Stimulated activated CD4-positive, alpha-beta T cell treated with anti-CD3 and anti-CD28 coated beads, Interleukin-1b, Interleukin-23, amount 100 ng/mL, for 1 hour (primary cell): ENCODE data around the gene GABRR3.
"Not testable (repeated sequence)": the region's sequence is repeated elsewhere in the genome, so short reads cannot be mapped to it uniquely, and the experiment has no call there.

Experiments
- DNase-seq, 2 donors: peaks; one replicate each; pipeline ENCODE4 v3.0.0-alpha.2; 2020; ENCODE audit warnings: low read depth in 2 of 2

GABRR3 gene

DNA sequence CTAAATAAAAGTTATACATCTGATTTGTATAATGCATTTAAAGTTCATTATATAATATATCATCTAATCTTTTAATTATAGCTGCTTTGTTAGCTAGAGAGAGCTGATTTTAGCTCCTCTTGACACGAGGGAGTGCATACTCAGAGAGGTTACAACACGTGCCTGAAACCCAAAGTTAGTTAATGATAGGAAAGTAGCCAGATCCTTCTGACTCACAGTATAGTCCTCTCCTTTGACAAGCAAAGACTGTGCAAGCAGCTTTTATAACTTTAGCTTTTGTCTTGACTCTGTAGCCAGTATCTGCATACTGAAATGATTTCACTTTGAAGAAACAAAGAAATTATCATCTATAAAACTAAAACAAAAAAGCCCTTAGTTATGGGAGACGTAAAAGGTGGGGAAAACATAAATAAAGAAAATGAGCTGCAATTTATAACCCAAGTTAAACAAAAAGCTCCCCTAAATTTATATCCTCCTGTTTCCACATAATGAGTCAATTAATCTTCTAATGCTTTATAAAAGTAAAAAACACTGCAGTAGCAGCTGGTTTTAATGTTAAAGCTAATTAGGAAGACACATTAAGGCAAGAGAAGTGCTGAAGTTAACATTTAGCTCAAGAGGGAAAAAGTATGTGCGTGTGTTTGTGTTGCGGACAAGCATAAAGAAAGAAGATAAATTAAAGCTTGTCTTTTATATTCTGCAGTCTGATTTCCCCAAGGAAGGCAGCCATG, 13.1 kb downstream of the GABRR3 start:
- no peak for DNase-seq

GRCh38 chr3:98020412-98020811, 14.7 kb downstream of the GABRR3 start:
- DNase-seq, result no peak

DNA sequence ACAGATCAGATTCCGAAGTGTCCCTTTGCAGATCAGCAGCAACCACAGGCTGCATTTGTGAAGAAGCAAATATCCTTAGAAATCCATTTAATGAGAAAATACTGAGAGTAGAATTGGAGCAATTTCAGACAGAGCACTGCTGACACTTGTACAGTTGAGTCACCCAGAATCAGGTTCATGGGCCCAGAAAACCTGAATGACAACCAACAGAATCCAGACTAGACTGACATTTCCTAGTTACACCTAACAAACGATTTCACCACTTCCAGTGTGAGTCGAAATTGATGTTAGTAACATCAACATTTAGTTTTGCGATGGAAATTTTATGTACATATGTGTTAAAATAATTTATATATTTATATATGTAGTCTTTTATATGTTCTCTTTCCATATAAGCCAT, 16.8 kb downstream of the GABRR3 start:
- no peak for DNase-seq

- DNase-seq, result no peak
Measured at GRCh38 chr3:98014268-98014585, 20.9 kb downstream of the GABRR3 start.

DNA sequence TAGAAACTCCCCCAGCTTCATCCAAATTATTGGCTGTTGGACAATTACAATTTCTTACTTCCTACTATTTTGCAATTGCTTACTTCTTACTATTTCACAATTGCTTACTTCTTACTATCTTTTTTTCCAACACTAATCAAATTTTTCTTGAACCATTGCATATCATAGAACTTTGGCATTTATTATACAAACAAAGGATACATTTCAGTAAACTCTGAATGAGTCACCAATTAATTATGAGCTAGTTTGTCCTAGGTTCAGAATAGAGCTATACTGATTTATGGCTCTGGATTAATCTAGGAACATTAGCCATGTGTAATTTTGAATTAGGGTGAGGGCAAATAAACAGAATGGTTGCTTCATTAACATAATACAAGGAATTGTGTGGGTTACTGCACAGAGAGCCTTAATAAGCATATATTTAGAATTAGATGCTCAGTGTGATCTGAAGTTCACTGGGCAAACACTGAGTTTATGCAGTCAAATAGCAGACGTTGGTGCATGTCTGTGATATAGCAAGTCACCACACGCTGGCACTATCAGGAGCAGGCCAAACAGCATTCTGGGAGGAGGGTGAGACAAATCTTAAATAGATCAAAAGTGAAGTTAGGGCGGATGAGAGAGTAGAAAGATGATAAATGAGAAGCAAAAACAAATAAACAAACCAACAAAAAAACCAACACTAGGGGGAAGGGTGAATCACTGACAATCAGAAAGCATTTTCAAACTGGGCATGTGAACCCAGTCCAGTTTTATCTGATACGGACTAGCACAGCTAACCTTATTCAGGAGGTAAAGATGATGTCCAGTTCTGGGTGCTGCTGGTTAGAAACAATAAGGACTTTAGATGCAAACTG, 21.5 kb downstream of the GABRR3 start:
- DNase-seq, result no peak

GRCh38 chr3:98012979-98013378, 22.1 kb downstream of the GABRR3 start:
- no peak for DNase-seq

GRCh38 chr3:98010883-98011449, 24.1 kb downstream of the GABRR3 start:
- DNase-seq, result not testable (repeated sequence)

DNA sequence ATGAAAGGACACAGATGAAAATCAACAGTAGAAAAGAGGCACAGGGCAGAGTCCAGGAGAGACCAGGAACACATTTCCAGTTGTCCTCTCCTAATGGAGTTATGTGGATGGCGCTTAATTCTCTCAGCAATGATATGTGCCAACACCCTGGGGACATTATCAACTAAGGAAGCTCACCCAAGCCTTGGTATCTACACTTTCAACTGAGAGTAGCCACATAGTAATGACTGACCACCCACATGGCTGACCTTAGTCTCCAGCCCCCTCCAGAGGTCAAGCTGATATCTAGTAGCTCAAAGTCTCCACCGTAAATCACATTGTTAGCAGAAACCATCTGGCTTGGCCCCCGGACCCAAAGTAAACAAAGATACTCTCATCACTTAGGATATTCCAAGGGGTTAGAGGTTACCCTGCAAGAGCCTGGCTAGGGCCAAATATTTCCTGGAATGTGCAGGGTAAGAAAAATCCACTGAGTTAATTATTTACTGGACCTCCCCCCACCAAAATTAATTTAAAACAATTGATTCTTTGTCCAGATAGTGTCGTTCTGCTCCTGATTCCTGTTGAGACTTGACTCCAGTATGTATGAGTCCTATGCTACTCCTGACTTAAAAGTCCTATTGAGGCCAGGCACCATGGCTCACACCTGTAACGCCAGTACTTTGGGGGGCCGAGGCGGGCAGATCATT, 24.8 kb downstream of the GABRR3 start:
- no peak for DNase-seq

GRCh38 chr3:98008855-98009254, 26.3 kb downstream of the GABRR3 start:
- DNase-seq, result no peak

DNA sequence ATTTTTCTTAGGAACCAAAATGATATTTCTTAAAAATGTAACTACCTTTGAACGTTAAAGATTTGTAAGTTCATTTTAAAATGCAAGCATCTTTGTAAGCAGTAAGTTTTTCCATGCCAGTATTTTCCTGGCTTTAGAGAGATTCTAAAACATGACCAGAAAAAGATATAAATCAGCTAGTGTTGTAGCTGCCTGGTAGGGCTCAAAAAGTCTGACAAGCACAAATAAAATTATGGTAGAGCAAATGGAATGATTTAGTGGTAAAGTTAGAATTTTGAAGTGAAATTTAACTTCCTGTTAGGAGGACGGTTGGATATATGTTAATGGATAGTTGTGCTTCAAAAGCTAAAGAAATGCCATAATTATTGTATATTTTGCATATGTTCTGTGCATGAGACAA, 29.7 kb downstream of the GABRR3 start:
- DNase-seq, result no peak

DNA sequence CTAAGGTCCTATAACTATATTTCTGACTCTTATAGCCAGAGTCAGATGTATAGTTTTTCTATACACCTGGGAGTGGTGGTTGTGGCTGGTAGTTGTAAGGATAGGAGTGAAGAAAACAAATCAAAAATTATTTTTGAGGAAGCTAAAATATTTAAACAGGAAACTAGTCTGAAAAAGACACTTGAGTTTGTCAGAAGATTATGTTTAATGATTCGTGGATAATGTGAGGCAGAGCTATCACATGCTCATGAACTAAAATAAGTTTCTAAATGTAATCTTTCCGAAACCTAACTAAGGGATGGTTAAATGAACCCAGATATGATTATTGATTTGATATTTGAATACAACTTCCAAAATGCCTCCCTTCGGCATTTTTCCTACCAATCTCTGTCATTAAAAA, 30.4 kb downstream of the GABRR3 start:
- no peak for DNase-seq

DNA sequence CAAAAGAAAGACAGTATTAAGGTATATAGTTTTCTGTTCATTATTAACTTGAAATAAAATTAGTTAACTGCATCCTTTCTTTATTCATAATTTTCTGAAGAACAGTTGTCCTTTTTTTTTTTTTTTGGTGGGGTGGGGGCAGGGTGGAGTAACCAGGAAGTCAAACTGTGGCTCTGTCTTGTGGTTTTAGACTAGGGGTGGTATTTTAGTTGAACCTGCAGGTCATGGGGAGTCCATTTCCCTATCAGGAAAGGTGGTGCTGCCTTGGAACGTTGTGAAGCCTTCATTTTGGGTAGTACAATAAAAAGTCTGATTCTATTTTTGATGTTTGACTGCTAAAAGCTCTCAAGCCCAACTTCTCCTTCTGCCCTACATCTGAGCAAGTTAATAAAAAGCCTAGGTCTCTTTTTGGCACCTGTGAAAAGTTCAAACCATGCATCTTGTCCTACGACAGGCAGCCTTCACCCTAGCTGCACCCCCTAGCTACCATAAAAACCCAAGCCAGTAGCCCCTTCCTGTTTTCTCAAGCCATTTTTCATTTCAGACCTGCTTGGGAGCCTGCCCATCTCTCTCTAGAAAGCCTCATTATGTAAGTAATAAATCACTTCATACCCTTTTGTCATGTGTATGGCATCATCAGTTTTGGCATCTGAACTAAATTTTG, 31.7 kb downstream of the GABRR3 start:
- no peak for DNase-seq

DNA sequence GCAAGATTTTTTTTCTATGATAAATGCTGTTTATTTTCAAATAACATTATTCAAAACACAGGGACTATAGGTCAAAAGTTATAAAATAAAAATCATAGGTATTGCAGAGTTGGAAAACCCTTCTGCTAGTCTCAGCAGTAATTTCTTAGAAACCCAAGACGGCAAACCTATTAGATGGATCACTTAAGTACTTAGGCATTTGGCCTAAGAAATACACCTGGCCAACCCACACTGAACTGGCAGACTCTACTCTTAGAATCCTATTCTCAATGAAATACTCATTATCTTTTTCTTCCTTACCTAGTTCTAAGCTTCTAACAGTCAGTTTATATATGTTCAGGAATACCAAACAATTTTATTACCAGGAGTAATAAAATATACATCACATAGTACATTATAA, 32.4 kb downstream of the GABRR3 start:
- no peak for DNase-seq

- no peak for DNase-seq
Measured at GRCh38 chr3:97999994-98000393, 35.1 kb downstream of the GABRR3 start.

DNA sequence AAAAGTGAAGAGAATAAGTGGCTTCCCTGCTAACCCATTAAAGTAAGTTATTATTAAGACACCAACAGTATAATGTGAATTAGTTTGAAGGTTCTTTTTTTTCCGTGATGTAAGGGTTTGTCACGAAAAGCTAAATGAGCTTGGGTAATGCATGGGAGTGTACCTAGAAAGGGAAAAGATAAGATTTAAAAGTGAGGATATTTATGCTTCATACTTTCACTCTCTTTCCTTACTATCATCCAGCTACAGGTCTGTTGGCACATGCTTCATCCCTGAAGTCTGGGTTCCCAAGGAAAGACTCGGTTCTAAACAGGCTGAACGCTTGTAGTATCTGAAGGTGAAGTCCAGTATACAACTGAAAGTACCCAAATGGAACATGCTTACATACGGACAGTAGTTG, 36.0 kb downstream of the GABRR3 start:
- DNase-seq, result no peak

GRCh38 chr3:97996988-97997387, 38.1 kb downstream of the GABRR3 start:
- DNase-seq, result no peak

GRCh38 chr3:97994328-97994945, 40.7 kb downstream of the GABRR3 start:
- no peak for DNase-seq

DNA sequence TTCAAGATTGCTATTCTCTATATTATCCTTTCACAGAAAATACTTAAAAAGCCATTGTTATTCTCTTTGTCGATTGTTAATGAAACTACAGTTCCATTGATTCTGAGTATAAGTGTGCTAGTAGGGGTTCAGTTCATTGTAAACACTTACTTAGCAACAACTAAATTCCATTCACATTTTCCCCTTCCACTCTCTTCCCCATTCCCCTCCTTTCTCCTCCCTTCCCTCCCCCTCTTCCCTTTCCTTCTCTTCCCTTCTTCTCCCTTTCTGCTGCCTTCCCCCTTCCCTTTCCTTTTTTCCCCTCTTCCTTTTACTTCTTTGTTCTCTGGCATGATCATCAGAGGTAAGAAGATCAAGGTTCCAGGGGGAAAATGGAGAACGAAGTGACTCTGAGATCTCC, 41.6 kb downstream of the GABRR3 start:
- DNase-seq, result no peak

DNA sequence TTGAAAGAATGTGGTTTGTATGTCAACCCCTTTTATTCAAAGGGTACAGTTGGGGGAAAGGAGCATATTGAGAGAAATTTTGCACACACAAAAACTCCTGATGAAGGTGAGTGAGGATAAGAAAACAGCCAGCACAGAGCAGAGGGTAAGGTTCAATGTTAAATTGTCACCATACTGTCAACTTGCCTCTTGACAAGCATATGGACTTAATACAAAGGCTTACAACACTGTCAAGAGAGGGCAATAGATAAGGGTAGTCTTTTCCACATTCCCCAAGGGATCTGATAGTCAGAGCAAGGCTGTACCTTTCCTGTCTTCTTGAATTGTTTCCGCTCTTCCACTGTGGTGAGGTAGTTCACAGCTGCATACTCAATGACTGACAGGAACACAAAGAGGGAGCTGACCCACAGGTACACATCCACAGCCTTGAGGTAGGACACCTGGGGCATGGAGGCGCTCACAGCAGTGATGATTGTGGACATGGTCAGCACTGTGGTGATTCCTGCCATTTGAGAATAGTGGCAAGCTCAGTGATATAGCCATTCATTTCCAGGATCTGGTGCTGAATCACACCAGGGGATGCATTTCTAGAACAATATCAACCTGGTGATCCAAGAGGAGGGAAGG, 42.5 kb downstream of the GABRR3 start:
- DNase-seq, result no peak

DNA sequence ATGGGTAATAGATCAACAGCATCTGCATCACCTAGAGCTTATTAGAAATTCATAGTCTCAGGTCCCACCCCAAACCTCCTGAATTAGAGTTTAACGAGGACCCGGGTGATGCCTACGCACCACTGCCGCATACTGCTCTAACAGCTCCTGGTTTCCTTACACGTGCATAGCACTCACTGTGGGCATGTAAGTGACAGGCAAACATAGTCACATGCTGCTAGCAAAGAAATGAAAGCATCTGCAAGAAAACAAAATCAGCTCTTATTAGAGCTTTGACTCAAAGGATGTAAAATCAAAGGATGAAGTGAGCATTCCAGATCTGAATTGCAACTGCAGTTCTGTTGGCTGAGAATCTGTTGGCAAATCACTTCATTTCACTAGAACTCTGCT, 43.8 kb downstream of the GABRR3 start:
- no peak for DNase-seq
